H1 (cell line): ENCODE data around the gene SATB2. TPM values are rescaled to one million over a fixed set of nuclear protein-coding genes. Genes with fewer than 3 reads are reported as not detected.

ENCODE experiments used
- CTCF ChIA-PET: fragments of 300-600 bp; sonication (Branson Sonifier 250); formaldehyde crosslinking; loops from one replicate; lab custom pipeline; 2021; ENCODE audit not compliant: partially characterized antibody; lab: Charles Lee
- POLR2A ChIA-PET: fragments of 300-600 bp; sonication (Branson Sonifier 250); formaldehyde crosslinking; loops from one replicate; lab custom pipeline; 2021; ENCODE audit warnings: inconsistent platforms; ENCODE audit not compliant: partially characterized antibody; lab: Charles Lee
- DNase-seq, 2 experiments: peaks; one replicate each; pipeline versions ENCODE4 v3.0.0 to v3.0.0-alpha.2; 2010 to 2022; ENCODE audit warnings: low spot score in 2 of 2, low read depth in 1 of 2, mixed read lengths in 1 of 2
- FAIRE-seq: peaks from 2 replicates; lab custom pipeline; 2011; peaks lifted over from hg19 to GRCh38; lab: Jason Lieb, UNC
- H2AFZ ChIP-seq: 2 replicates; pipeline ENCODE4 v1.8.1; 2012; ENCODE audit warnings: low read length, inconsistent platforms
- H2AK5ac ChIP-seq: 2 replicates; pipeline ENCODE4 v1.6.1; 2013; ENCODE audit warnings: low read depth, low read length
- H2BK120ac ChIP-seq: replicated peaks from 2 replicates; pipeline ENCODE3; 2013; ENCODE audit warnings: low read depth, low read length, inconsistent platforms
- H2BK12ac ChIP-seq: 2 replicates; pipeline ENCODE4 v1.6.1; 2013; ENCODE audit warnings: low read depth, low read length
- H2BK15ac ChIP-seq: 2 replicates; pipeline ENCODE4 v1.6.1; 2013; ENCODE audit warnings: low read length
- H2BK20ac ChIP-seq: 2 replicates; pipeline ENCODE4 v1.6.1; 2013; ENCODE audit warnings: low read length
- H2BK5ac ChIP-seq: 2 replicates; pipeline ENCODE4 v1.6.1; 2013; ENCODE audit warnings: low read depth, low read length
- H3K14ac ChIP-seq: 2 replicates; pipeline ENCODE4 v1.6.1; 2013; ENCODE audit warnings: inconsistent platforms; ENCODE audit not compliant: insufficient read length
- H3K18ac ChIP-seq: 2 replicates; pipeline ENCODE4 v1.6.1; 2013; ENCODE audit warnings: low read length; ENCODE audit errors: extremely low read depth
- H3K23ac ChIP-seq: 2 replicates; pipeline ENCODE4 v1.6.1; 2013; ENCODE audit warnings: inconsistent platforms; ENCODE audit not compliant: insufficient read length
- H3K23me2 ChIP-seq: 2 replicates; pipeline ENCODE4 v1.6.1; 2013; ENCODE audit warnings: low read depth, low read length
- H3K27ac ChIP-seq: 2 replicates; pipeline ENCODE4 v1.6.1; 2011; ENCODE audit warnings: low read depth, low read length, inconsistent platforms
- H3K27me3 ChIP-seq, 4 experiments: replicated peaks in 1 of 4; 1 replicate in 1 of 4; 2 replicates in 3 of 4; pipeline versions ENCODE4 v1.6.1 to v1.8.1; 2011 to 2013; ENCODE audit warnings: low read length in 3 of 4, mild to moderate bottlenecking in 3 of 4, inconsistent platforms in 2 of 4, mixed read lengths in 2 of 4, moderate library complexity in 1 of 4; ENCODE audit not compliant: control insufficient read depth in 3 of 4, insufficient read depth in 3 of 4; ENCODE audit errors: extremely low read depth in 1 of 4
- H3K36me3 ChIP-seq, 4 experiments: 2 replicates each; pipeline versions ENCODE4 v1.6.1 to v1.8.1; 2011 to 2013; ENCODE audit warnings: mild to moderate bottlenecking in 4 of 4, low read length in 3 of 4, moderate library complexity in 2 of 4, control low read depth in 1 of 4, inconsistent platforms in 1 of 4; ENCODE audit not compliant: insufficient read depth in 4 of 4, control insufficient read depth in 2 of 4
- H3K4ac ChIP-seq: replicated peaks from 2 replicates; pipeline ENCODE3; 2013; ENCODE audit warnings: low read length, low read depth, mixed read lengths, inconsistent platforms; ENCODE audit not compliant: insufficient read length
- H3K4me1 ChIP-seq, 4 experiments: replicated peaks in 1 of 4; 1 replicate in 1 of 4; 2 replicates in 3 of 4; pipeline versions ENCODE4 v1.6.1 to v1.8.1; 2011 to 2013; ENCODE audit warnings: low read length in 3 of 4, inconsistent platforms in 2 of 4, mixed read lengths in 1 of 4; ENCODE audit not compliant: insufficient read depth in 4 of 4, control insufficient read depth in 3 of 4
- H3K4me2 ChIP-seq, 2 experiments: 2 replicates each; pipeline versions ENCODE4 v1.6.1 to v1.8.1; 2011 to 2013; ENCODE audit warnings: low read depth in 2 of 2, low read length in 2 of 2, control low read depth in 1 of 2, inconsistent platforms in 1 of 2, mild to moderate bottlenecking in 1 of 2; ENCODE audit not compliant: insufficient read depth in 1 of 2
- H3K4me3 ChIP-seq, 4 experiments: fragments of 200-600, 300-600 bp in 1 of 4; sonication (generic), shearing (Covaris generic), sonication (Bioruptor Twin) in 1 of 4; 2 replicates each; pipeline versions ENCODE4 v1.5.1 to v1.8.1; 2011 to 2016; ENCODE audit warnings: low read length in 4 of 4, low read depth in 3 of 4, control low read depth in 2 of 4, inconsistent platforms in 2 of 4, mild to moderate bottlenecking in 2 of 4, mixed read lengths in 1 of 4, moderate library complexity in 1 of 4; ENCODE audit not compliant: insufficient read depth in 2 of 4; ENCODE audit errors: extremely low read depth in 1 of 4
- H3K56ac ChIP-seq: replicated peaks from 2 replicates; pipeline ENCODE3; 2013; ENCODE audit warnings: low read depth, mild to moderate bottlenecking, mixed read lengths, low read length, inconsistent platforms; ENCODE audit not compliant: insufficient read length
- H3K79me1 ChIP-seq: 2 replicates; pipeline ENCODE4 v1.6.1; 2013; ENCODE audit warnings: low read depth, low read length, control low read depth
- H3K79me2 ChIP-seq, 2 experiments: 2 replicates each; pipeline versions ENCODE4 v1.6.1 to v1.8.1; 2012 to 2013; ENCODE audit warnings: low read length in 2 of 2, mild to moderate bottlenecking in 2 of 2, inconsistent platforms in 1 of 2; ENCODE audit not compliant: insufficient read depth in 2 of 2, control insufficient read depth in 1 of 2
- H3K9ac ChIP-seq, 4 experiments: replicated peaks in 1 of 4; 1 replicate in 1 of 4; 2 replicates in 3 of 4; pipeline versions ENCODE4 v1.6.1 to v1.8.1; 2011 to 2013; ENCODE audit warnings: low read depth in 3 of 4, low read length in 3 of 4, control low read depth in 2 of 4, mild to moderate bottlenecking in 2 of 4, moderate library complexity in 2 of 4, inconsistent platforms in 1 of 4; ENCODE audit errors: extremely low read depth in 1 of 4
- H3K9me3 ChIP-seq, 2 experiments: 2 replicates each; pipeline versions ENCODE4 v1.6.1 to v1.8.1; 2012 to 2013; ENCODE audit warnings: mild to moderate bottlenecking in 2 of 2, moderate library complexity in 2 of 2, control low read depth in 1 of 2, inconsistent platforms in 1 of 2, low read depth in 1 of 2, low read length in 1 of 2, mixed read lengths in 1 of 2; ENCODE audit not compliant: insufficient read depth in 2 of 2
- H4K20me1 ChIP-seq, 2 experiments: replicated peaks in 1 of 2; 2 replicates each; pipeline versions ENCODE3 to v1.8.1; 2011 to 2013; ENCODE audit warnings: inconsistent platforms in 2 of 2, low read length in 2 of 2, mild to moderate bottlenecking in 1 of 2; ENCODE audit not compliant: insufficient read depth in 2 of 2, control insufficient read depth in 1 of 2
- H4K5ac ChIP-seq: 2 replicates; pipeline ENCODE4 v1.6.1; 2013; ENCODE audit warnings: low read length, low read depth, mixed read lengths, inconsistent platforms; ENCODE audit not compliant: insufficient read length
- H4K8ac ChIP-seq: 2 replicates; pipeline ENCODE4 v1.8.0; 2013; ENCODE audit warnings: mild to moderate bottlenecking, moderate library complexity, low read length, inconsistent platforms; ENCODE audit not compliant: insufficient read depth; ENCODE audit errors: extremely low read depth
- H4K91ac ChIP-seq: replicated peaks from 2 replicates; pipeline ENCODE3; 2013; ENCODE audit warnings: low read length, mixed read lengths, inconsistent platforms; ENCODE audit not compliant: insufficient read length
- BRCA1 ChIP-seq: IDR thresholded peaks from 2 replicates; pipeline ENCODE4 v1.6.1; 2012; ENCODE audit warnings: low read depth, low read length, improper control_type of control experiment
- GTF2F1 ChIP-seq: IDR thresholded peaks from 2 replicates; pipeline ENCODE4 v1.6.1; 2012; ENCODE audit warnings: low read depth, low read length, improper control_type of control experiment, borderline replicate concordance
- KDM1A ChIP-seq: fragments of 200-600, 300-600 bp; sonication (generic); IDR thresholded peaks from 2 replicates; pipeline ENCODE4 v1.7.1; 2016; ENCODE audit warnings: mild to moderate bottlenecking, low read length, borderline replicate concordance
- SP1 ChIP-seq: IDR thresholded peaks from 2 replicates; pipeline ENCODE4 v1.6.1; 2011; ENCODE audit warnings: low read depth, low read length
- SRF ChIP-seq: IDR thresholded peaks from 2 replicates; pipeline ENCODE4 v1.6.1; 2011; ENCODE audit warnings: mild to moderate bottlenecking, low read depth, low read length, moderate library complexity
- TBP ChIP-seq: IDR thresholded peaks from 2 replicates; pipeline ENCODE4 v1.6.1; 2011; ENCODE audit warnings: low read depth, low read length, improper control_type of control experiment
- TCF12 ChIP-seq: IDR thresholded peaks from 2 replicates; pipeline ENCODE4 v1.6.1; 2011; ENCODE audit warnings: low read depth, mild to moderate bottlenecking, low read length
- ZNF274 ChIP-seq: IDR thresholded peaks from 2 replicates; pipeline ENCODE4 v1.7.0; 2012; ENCODE audit warnings: low read length, borderline replicate concordance; ENCODE audit errors: extremely low read depth
- WGBS, 2 experiments: shearing (Covaris generic) in 1 of 2; methylation state at CpG; one replicate each; pipeline versions ENCODE4 v1.1.6 to v1.1.7; 2013 to 2015; ENCODE audit warnings: low lambda C conversion rate in 2 of 2, mixed read lengths in 2 of 2, inconsistent platforms in 1 of 2, low coverage in 1 of 2, missing lambda C conversion rate in 1 of 2; ENCODE audit not compliant: insufficient replicate concordance in 2 of 2, insufficient coverage in 1 of 2, insufficient read length in 1 of 2; ENCODE audit errors: extremely low coverage in 1 of 2, missing lambda C conversion rate in 1 of 2; 5-methylcytosine and 5-hydroxymethylcytosine counted together
- polyA plus RNA-seq, 7 experiments: library from polyadenylated mRNA; depleted of rRNA in 3 of 7; stranded (reverse) in 5 of 7; unstranded in 2 of 7; fragments of >200 nt in 5 of 7; fragments of 200-250 nt in 2 of 7; gene quantifications; 1 replicate in 5 of 7; 2 replicates in 1 of 7; 4 replicates in 1 of 7; pipeline versions ENCODE4 v1.2.1 to v1.2.3, GENCODE V29; 2011 to 2013; ENCODE audit warnings: missing spikeins in 2 of 7, mixed read lengths in 2 of 7
- total RNA-seq: library from RNA; stranded (reverse); fragmentation: NEBNext Ultra II Directional; extraction: Animal tissue kit (Norgen Biotek cat#: 25700); gene quantifications from 2 replicates; pipeline ENCODE4 v1.2.1, GENCODE V29; 2021
- TF ChIP-seq, protein P1 (sequence below), 3 experiments: IDR thresholded peaks; 1 replicate in 2 of 3; 2 replicates in 1 of 3; pipeline versions ENCODE4 v1.5.1 to v1.6.1; 2011; ENCODE audit warnings: low read length in 3 of 3, mild to moderate bottlenecking in 3 of 3, inconsistent platforms in 2 of 3, low read depth in 1 of 3, moderate library complexity in 1 of 3; ENCODE audit not compliant: insufficient read depth in 1 of 3; ENCODE audit errors: control extremely low read depth in 1 of 3
- TF ChIP-seq, protein P2 (sequence below): IDR thresholded peaks from 2 replicates; pipeline ENCODE4 v1.6.1; 2011; ENCODE audit warnings: low read depth, mild to moderate bottlenecking, low read length; ENCODE audit not compliant: insufficient read depth

SATB2 gene
- total and polyA plus RNA-seq, 2 of the 8 experiments (the other 6 are each of a cell fraction or from before 2014, with no cell fraction given): 1.3 to 5.7 TPM

GRCh38 chr2:199442173-199442572 is 15.6 kb downstream of the SATB2 start:
- Histone ChIP-seq H3K9ac (no peak overlapping the region), H4K20me1 (no peaks in the 10 kb centered on the region), H4K5ac (no peak overlapping the region), H3K36me3 (no peaks in the 10 kb centered on the region), H3K23ac (no peak overlapping the region), H4K91ac (no peak overlapping the region), H3K4me3 (no peak overlapping the region), H3K4me2 (no peak overlapping the region), H3K27me3 (no peaks in the 10 kb centered on the region), H3K56ac (no peak overlapping the region), H3K4ac (no peak overlapping the region), H3K4me1 (peaks cover 2 to 10% (median 3%) of the 10 kb centered on the region in 4 experiments; a peak in 5 of 7 replicates), H3K27ac (no peak overlapping the region), H2BK20ac (no peak overlapping the region), H3K14ac (no peak overlapping the region), H2BK15ac (0 out of 2 replicates have a peak overlapping the region, but pooled peaks have one; percentile 24), H3K79me2 (no peaks in the 10 kb centered on the region), H2BK5ac (no peak overlapping the region), H3K9me3 (no peaks in the 10 kb centered on the region), H2BK12ac (no peak overlapping the region), H4K8ac (no peak overlapping the region), H2AK5ac (no peak overlapping the region), H2BK120ac (no peak overlapping the region), H2AFZ (no peak overlapping the region), H3K23me2 (no peaks in the 10 kb centered on the region), H3K18ac (0 out of 2 replicates have a peak overlapping the region, but pooled peaks have one; percentile 6), H3K79me1 (no peaks in the 10 kb centered on the region)
- CTCF ChIA-PET: interaction anchor here (0.6 kb wide), 1 partner anchor 493 kb away, joined by 3 read pairs; no protein-coding TSS in a partner anchor
- TF ChIP-seq ZNF274 (no peak), TCF12 (no peak), SRF (no peak), KDM1A (no peak), GTF2F1 (no peak), BRCA1 (no peak), SP1 (no peak), TBP (no peak)
- TF ChIP-seq, protein P1, sequence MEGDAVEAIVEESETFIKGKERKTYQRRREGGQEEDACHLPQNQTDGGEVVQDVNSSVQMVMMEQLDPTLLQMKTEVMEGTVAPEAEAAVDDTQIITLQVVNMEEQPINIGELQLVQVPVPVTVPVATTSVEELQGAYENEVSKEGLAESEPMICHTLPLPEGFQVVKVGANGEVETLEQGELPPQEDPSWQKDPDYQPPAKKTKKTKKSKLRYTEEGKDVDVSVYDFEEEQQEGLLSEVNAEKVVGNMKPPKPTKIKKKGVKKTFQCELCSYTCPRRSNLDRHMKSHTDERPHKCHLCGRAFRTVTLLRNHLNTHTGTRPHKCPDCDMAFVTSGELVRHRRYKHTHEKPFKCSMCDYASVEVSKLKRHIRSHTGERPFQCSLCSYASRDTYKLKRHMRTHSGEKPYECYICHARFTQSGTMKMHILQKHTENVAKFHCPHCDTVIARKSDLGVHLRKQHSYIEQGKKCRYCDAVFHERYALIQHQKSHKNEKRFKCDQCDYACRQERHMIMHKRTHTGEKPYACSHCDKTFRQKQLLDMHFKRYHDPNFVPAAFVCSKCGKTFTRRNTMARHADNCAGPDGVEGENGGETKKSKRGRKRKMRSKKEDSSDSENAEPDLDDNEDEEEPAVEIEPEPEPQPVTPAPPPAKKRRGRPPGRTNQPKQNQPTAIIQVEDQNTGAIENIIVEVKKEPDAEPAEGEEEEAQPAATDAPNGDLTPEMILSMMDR (IDR thresholded peaks at IDR 0.05; ENCODE audit: control extremely low read depth in 1 of 3, insufficient read depth in 1 of 3, low read depth in 1 of 3, low read length in 3 of 3): no peak
- TF ChIP-seq, protein P2, sequence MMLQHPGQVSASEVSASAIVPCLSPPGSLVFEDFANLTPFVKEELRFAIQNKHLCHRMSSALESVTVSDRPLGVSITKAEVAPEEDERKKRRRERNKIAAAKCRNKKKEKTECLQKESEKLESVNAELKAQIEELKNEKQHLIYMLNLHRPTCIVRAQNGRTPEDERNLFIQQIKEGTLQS: no peak
- DNase-seq (no peak), FAIRE-seq (no peak)
- 93% methylated on average over 7 of the region's 7 CpGs; no CpG with 5 or more reads in 1 of the 2 experiments for WGBS, 2 experiments
- POLR2A ChIA-PET: no interaction called here
